Suprapubic skin (tissue), 4 donors: ENCODE measurements around the gene KYAT1.

Source experiments
- EP300 ChIP-seq: sonication (generic); formaldehyde crosslinking; IDR thresholded peaks from one replicate; pipeline ENCODE4 v1.6.1; 2017; ENCODE audit warnings: antibody characterized with exemption
- POLR2AphosphoS5 ChIP-seq, 3 donors: sonication (generic); formaldehyde crosslinking; IDR thresholded peaks; one replicate each; pipeline ENCODE4 v1.6.1; 2017; ENCODE audit warnings: antibody characterized with exemption in 3 of 3
- TF ChIP-seq, protein P1 (sequence below), 2 donors: fragments of 200-600 bp in 1 of 2; fragments of 450-650 bp in 1 of 2; sonication (generic) in 1 of 2; IDR thresholded peaks; one replicate each; pipeline ENCODE4 v1.5.1; 2016 to 2019; ENCODE audit warnings: antibody characterized with exemption in 2 of 2, mild to moderate bottlenecking in 1 of 2, moderate library complexity in 1 of 2

DNA sequence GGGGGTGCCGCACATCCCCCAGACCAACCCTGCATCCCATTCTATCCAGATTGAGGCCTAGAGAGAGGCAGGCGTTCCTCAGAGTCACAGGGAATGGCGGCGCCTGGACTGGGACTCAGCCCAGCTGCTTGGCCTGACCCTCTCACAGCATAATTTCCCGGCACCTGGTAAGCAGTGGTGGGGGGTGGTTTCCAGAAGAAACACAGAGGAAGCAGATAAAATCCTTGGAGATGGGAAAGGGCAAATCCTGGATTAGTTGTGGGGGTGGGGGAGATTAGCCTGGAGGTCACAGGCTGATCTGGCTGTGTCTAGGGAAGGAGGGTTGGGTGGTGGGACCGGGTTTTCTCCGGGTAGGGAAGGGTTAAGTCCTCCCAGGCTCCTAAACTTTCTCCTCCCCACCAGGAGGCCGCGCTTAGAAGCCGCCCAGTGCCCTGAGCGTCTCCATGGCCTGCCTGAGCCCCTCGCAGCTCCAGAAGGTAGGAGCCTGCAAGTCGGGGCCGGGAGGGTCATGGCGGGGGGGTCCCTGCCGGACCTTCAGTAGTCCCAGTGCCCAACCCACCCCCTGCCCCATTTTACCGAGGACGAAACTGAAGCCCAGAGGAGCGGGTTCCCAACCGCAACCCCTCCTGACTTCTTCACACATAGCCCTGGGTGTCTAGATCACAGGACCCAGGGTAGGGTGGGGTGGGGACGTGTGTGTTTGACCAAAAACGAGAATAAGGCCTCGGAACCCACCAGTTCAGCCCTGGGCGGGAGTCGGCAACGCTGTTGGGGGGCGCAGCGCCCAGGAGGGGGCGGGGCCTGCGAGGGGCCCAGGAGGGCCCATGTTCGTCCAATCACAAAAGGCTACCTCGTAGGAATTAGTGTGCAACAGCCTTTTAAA is 40.4 kb upstream of the KYAT1 start:
- TF ChIP-seq, protein P1, sequence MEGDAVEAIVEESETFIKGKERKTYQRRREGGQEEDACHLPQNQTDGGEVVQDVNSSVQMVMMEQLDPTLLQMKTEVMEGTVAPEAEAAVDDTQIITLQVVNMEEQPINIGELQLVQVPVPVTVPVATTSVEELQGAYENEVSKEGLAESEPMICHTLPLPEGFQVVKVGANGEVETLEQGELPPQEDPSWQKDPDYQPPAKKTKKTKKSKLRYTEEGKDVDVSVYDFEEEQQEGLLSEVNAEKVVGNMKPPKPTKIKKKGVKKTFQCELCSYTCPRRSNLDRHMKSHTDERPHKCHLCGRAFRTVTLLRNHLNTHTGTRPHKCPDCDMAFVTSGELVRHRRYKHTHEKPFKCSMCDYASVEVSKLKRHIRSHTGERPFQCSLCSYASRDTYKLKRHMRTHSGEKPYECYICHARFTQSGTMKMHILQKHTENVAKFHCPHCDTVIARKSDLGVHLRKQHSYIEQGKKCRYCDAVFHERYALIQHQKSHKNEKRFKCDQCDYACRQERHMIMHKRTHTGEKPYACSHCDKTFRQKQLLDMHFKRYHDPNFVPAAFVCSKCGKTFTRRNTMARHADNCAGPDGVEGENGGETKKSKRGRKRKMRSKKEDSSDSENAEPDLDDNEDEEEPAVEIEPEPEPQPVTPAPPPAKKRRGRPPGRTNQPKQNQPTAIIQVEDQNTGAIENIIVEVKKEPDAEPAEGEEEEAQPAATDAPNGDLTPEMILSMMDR (IDR thresholded peaks at IDR 0.05), result no peak
- TF ChIP-seq POLR2AphosphoS5 (IDR thresholded peaks at IDR 0.05), result no peak
- TF ChIP-seq EP300, result no peak
